ENCODE data around the gene TIFAB.

TIFAB gene

GRCh38 chr5:135466178-135467050 lies 14.3 kb upstream of the TIFAB start:
- H3K4me1 ChIP-seq (ENCODE audit: control insufficient read depth in 1 of 2, insufficient read depth in 2 of 2, low read length in 2 of 2): peaks cover 0 to 8% of the 10 kb centered on the region in 2 donors
- no peaks in the 10 kb centered on the region for H3K9me3 ChIP-seq (ENCODE audit: control insufficient read depth in 1 of 2, low read length in 2 of 2)
- no peaks in the 10 kb centered on the region for H3K36me3 ChIP-seq (ENCODE audit: control insufficient read depth in 1 of 2, insufficient read depth in 2 of 2, low read length in 2 of 2)
- H3K4me3 ChIP-seq (ENCODE audit: low read depth in 1 of 2, low read length in 2 of 2): peak overlapping the region; percentile 50 to 58
- H3K27ac ChIP-seq (ENCODE audit: low read length): no peak overlapping the region
- H3K27me3 ChIP-seq (ENCODE audit: low read depth, low read length): peaks cover 20% of the 10 kb centered on the region

DNA sequence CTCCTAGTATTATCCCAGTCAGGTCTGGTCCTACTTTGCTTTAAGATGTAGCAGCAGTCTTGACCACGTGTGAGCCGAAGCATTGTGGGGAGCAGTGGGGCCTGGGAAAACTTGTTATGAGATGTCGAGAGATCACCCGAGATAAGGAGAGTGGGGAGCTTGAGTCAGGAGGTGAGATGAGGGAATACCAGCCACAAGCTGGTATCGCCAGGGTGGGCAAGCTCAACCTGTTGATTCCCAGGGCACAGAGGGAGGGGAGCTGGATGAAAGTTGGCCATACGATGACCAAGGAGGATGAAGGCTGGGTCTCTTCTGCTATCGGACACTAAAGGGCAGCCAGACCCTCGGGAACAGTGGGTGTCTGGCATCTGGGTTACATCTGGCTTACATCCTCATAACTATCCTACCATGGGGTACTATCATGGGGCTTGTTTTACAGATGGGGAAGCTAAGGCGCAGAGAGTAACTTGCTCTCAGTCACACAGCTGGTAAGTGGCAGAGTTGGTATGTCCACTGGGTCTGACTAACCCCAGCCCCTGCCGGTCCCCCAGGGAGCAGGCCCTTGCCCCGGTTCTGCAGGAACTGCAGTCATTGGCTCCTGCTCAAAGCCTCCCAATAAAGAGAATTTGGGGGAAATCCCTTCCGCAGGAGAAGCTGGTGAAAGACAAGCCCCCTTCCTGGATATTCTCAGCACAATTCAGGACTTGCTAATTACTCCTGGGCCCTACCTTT lies 13.4 kb upstream of the TIFAB start:
- H3K27me3 ChIP-seq (ENCODE audit: low read depth, low read length): peaks cover 20% of the 10 kb centered on the region
- peaks cover 0 to 8% of the 10 kb centered on the region in 2 donors for H3K4me1 ChIP-seq (ENCODE audit: control insufficient read depth in 1 of 2, insufficient read depth in 2 of 2, low read length in 2 of 2)
- no peak overlapping the region for H3K27ac ChIP-seq (ENCODE audit: low read length)
- no peaks in the 10 kb centered on the region for H3K36me3 ChIP-seq (ENCODE audit: control insufficient read depth in 1 of 2, insufficient read depth in 2 of 2, low read length in 2 of 2)
- H3K4me3 ChIP-seq (ENCODE audit: low read depth in 1 of 2, low read length in 2 of 2): no peak overlapping the region
- no peaks in the 10 kb centered on the region for H3K9me3 ChIP-seq (ENCODE audit: control insufficient read depth in 1 of 2, low read length in 2 of 2)

DNA sequence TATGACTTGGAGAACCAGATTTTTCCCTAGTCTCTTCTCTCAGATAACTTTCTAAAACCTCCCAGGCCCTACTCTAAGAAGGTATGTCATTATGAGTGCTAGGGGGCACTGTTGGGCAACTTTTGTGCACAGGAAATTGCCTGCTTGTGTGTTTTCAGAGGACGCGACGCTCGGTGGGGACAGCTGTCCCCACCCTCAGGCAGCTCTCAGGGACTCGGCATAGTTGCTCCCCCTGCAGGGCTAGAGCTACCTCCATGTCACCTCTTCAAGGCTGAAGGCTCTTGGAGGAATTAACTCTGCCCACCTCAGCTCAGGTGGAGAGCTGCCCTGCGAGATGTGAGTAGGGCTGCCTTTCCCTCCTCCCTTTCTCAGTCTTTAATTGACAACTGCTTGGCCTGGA lies 10.2 kb upstream of the TIFAB start:
- H3K4me3 ChIP-seq (ENCODE audit: low read depth in 1 of 2, low read length in 2 of 2): no peak overlapping the region
- no peak overlapping the region for H3K27ac ChIP-seq (ENCODE audit: low read length)
- H3K27me3 ChIP-seq (ENCODE audit: low read depth, low read length): peaks cover 17% of the 10 kb centered on the region
- no peaks in the 10 kb centered on the region for H3K36me3 ChIP-seq (ENCODE audit: control insufficient read depth in 1 of 2, insufficient read depth in 2 of 2, low read length in 2 of 2)
- peaks cover 0 to 8% of the 10 kb centered on the region in 2 donors for H3K4me1 ChIP-seq (ENCODE audit: control insufficient read depth in 1 of 2, insufficient read depth in 2 of 2, low read length in 2 of 2)
- H3K9me3 ChIP-seq (ENCODE audit: control insufficient read depth in 1 of 2, low read length in 2 of 2): no peaks in the 10 kb centered on the region

- peaks cover 11% of the 10 kb centered on the region for H3K27me3 ChIP-seq (ENCODE audit: low read depth, low read length)
- H3K36me3 ChIP-seq (ENCODE audit: control insufficient read depth in 1 of 2, insufficient read depth in 2 of 2, low read length in 2 of 2): no peaks in the 10 kb centered on the region
- no peak overlapping the region for H3K27ac ChIP-seq (ENCODE audit: low read length)
Measured at GRCh38 chr5:135461481-135462151, 9.5 kb upstream of the TIFAB start.

DNA sequence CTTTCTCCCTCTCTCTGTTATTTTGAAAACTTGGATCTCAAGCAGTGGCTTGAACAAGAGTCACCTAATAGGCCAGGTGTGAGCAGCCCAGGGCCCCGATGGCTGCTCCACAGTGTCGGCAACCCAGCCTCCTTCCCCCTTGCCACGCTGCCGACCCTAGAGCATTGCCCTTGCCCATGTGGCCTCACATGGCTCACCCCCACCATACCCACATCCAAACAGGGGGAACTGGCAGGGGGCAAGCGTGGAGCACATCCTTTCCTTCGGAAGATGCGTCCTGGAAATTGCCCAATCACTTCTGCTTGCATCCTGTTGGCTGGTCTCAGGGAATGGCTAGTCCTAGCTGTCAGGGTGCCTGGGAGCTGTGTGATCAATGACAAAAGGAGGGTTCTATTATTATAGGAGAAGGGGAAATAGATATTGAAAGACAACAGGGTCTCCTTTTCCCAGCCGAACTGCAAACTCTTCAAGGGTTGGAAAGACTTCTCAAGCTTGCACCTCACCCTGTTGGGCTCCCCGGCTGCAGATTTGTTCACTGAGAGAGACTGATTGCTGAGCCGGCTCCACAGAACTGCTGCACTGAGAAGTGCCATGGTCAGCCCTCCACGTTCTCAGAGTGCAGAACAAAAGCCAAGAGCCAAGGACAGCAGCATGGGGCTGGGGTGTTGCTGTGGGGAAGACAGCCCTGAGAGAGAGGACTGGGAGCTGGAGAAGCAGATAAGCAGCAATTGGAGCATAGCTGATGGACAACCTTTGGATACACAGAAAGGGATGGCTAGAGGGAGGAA lies 8.3 kb upstream of the TIFAB start:
- no peaks in the 10 kb centered on the region for H3K9me3 ChIP-seq (ENCODE audit: control insufficient read depth in 1 of 2, low read length in 2 of 2)
- H3K4me1 ChIP-seq (ENCODE audit: control insufficient read depth in 1 of 2, insufficient read depth in 2 of 2, low read length in 2 of 2): no peaks in the 10 kb centered on the region
- H3K27me3 ChIP-seq (ENCODE audit: low read depth, low read length): peaks cover 1% of the 10 kb centered on the region
- no peak overlapping the region for H3K4me3 ChIP-seq (ENCODE audit: low read depth in 1 of 2, low read length in 2 of 2)
- no peaks in the 10 kb centered on the region for H3K36me3 ChIP-seq (ENCODE audit: control insufficient read depth in 1 of 2, insufficient read depth in 2 of 2, low read length in 2 of 2)
- H3K27ac ChIP-seq (ENCODE audit: low read length): no peak overlapping the region

More at GRCh38 chr5:135461481-135462151, 9.5 kb upstream of the TIFAB start:
- H3K4me3 ChIP-seq (ENCODE audit: low read depth in 1 of 2, low read length in 2 of 2): no peak overlapping the region
- peaks cover 0 to 6% of the 10 kb centered on the region in 2 donors for H3K4me1 ChIP-seq (ENCODE audit: control insufficient read depth in 1 of 2, insufficient read depth in 2 of 2, low read length in 2 of 2)
- no peaks in the 10 kb centered on the region for H3K9me3 ChIP-seq (ENCODE audit: control insufficient read depth in 1 of 2, low read length in 2 of 2)

DNA sequence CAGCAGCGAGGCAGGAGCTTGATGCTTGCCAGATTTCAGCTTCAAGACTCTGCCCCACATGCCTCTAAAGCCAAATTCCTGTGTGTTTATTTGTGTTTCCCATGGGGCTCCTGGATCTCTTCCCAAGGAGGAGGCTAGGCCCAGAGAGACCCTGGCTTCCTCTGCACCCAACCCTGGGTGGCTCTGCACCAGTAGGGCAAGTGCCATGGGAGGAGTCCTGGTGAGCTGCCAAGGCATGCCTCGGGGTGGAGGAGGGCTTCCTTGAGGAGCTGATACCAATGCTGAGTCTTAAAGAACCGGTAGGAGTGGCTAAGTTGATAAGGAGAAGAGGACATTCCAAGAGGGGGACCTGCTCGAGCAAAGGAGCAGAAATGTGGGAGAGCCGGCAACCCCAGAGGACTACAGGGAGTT lies 6.8 kb upstream of the TIFAB start:
- Histone ChIP-seq H3K9me3 (ENCODE audit: control insufficient read depth in 1 of 2, low read length in 2 of 2) (no peaks in the 10 kb centered on the region), H3K4me3 (ENCODE audit: low read depth in 1 of 2, low read length in 2 of 2) (no peak overlapping the region), H3K27me3 (ENCODE audit: low read depth, low read length) (no peaks in the 10 kb centered on the region), H3K27ac (ENCODE audit: low read length) (no peak overlapping the region), H3K36me3 (ENCODE audit: control insufficient read depth in 1 of 2, insufficient read depth in 2 of 2, low read length in 2 of 2) (no peaks in the 10 kb centered on the region), H3K4me1 (ENCODE audit: control insufficient read depth in 1 of 2, insufficient read depth in 2 of 2, low read length in 2 of 2) (no peaks in the 10 kb centered on the region)

GRCh38 chr5:135458356-135458755 lies 6.2 kb upstream of the TIFAB start:
- no peaks in the 10 kb centered on the region for H3K9me3 ChIP-seq (ENCODE audit: control insufficient read depth in 1 of 2, low read length in 2 of 2)
- no peaks in the 10 kb centered on the region for H3K36me3 ChIP-seq (ENCODE audit: control insufficient read depth in 1 of 2, insufficient read depth in 2 of 2, low read length in 2 of 2)
- H3K4me3 ChIP-seq (ENCODE audit: low read depth in 1 of 2, low read length in 2 of 2): no peak overlapping the region
- no peak overlapping the region for H3K27ac ChIP-seq (ENCODE audit: low read length)
- H3K4me1 ChIP-seq (ENCODE audit: control insufficient read depth in 1 of 2, insufficient read depth in 2 of 2, low read length in 2 of 2): no peaks in the 10 kb centered on the region
- H3K27me3 ChIP-seq (ENCODE audit: low read depth, low read length): no peaks in the 10 kb centered on the region

DNA sequence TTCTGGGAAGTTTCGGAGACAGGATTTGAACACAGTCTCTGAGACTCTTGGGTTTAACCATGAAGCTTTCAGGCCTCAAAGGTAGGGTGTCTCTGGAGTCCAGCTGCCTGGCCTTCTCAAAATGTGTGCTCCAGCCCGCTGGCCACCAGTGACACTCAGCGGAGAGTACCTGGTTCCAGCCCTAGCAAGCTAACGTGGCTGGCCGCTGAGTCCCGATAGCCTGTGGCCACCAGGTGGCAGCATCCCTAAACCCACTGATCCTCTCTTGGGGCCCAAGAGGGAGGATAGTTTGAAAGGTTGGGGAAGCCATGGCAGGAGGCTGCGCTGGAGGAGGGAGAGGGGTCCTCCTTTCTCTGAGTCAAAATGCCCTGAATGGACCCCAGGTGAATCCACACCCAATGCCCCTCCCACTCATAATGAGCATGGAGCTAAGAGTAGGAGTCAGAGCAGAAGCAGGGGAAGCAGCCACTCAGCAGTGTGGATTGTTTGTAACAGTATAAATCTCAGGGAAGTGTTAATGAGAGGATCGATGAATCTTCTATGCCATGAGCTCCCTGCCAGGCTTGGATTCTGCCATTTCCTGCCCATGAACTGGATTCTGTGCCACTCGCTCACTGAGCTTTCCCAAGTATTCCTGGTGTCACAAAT lies 5.4 kb upstream of the TIFAB start:
- Histone ChIP-seq H3K27me3 (ENCODE audit: low read depth, low read length) (no peaks in the 10 kb centered on the region), H3K4me1 (ENCODE audit: control insufficient read depth in 1 of 2, insufficient read depth in 2 of 2, low read length in 2 of 2) (no peaks in the 10 kb centered on the region), H3K27ac (ENCODE audit: low read length) (no peak overlapping the region), H3K9me3 (ENCODE audit: control insufficient read depth in 1 of 2, low read length in 2 of 2) (no peaks in the 10 kb centered on the region), H3K4me3 (ENCODE audit: low read depth in 1 of 2, low read length in 2 of 2) (no peak overlapping the region), H3K36me3 (ENCODE audit: control insufficient read depth in 1 of 2, insufficient read depth in 2 of 2, low read length in 2 of 2) (no peaks in the 10 kb centered on the region)

DNA sequence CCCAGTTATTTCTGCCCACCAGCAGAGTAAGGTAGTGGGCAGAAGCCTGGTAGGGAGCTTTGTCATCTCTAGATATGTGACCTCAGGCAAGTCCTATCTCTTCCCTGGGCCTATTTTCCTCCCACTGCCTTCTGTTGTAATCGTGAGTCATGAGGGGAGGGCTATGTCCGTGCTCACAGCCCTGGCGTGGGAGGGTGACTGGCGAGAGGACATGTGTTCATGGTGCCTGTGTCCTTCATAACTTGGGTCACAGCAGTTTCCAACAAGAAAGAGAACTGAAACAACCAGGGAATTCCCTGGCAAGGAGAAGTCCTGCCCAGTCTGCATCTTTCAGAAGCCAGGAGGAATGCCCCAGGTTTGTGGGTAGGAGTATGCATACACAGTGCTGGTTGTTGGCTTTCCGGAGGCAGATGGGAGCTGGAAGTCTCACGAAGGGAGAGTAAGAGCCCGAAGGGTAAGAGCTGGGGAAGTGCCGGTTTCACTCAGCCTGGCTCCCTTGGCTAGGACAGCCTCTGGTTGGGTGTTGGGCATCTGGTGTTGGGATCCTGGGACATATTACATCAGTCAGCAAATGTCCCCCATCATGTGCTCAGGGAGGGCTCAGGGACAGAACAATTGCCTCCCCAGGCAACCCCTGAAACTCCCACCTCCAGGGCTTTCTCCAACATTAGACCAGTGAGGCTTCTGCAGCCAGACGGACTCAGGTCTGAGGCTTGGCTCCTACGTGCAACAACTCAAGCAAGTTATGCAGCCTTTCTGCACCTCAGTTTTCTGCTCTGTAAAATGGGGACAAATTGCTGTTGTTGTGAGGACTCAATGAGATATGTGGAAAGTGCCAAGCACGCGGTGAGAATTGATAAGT lies 4.3 kb upstream of the TIFAB start:
- no peaks in the 10 kb centered on the region for H3K4me1 ChIP-seq (ENCODE audit: control insufficient read depth in 1 of 2, insufficient read depth in 2 of 2, low read length in 2 of 2)
- H3K4me3 ChIP-seq (ENCODE audit: low read depth in 1 of 2, low read length in 2 of 2): no peak overlapping the region
- no peaks in the 10 kb centered on the region for H3K36me3 ChIP-seq (ENCODE audit: control insufficient read depth in 1 of 2, insufficient read depth in 2 of 2, low read length in 2 of 2)
- no peaks in the 10 kb centered on the region for H3K27me3 ChIP-seq (ENCODE audit: low read depth, low read length)
- no peaks in the 10 kb centered on the region for H3K9me3 ChIP-seq (ENCODE audit: control insufficient read depth in 1 of 2, low read length in 2 of 2)
- no peak overlapping the region for H3K27ac ChIP-seq (ENCODE audit: low read length)

GRCh38 chr5:135455876-135456237 lies 3.7 kb upstream of the TIFAB start:
- Histone ChIP-seq H3K27ac (ENCODE audit: low read length) (no peak overlapping the region), H3K4me3 (ENCODE audit: low read depth in 1 of 2, low read length in 2 of 2) (no peak overlapping the region), H3K4me1 (ENCODE audit: control insufficient read depth in 1 of 2, insufficient read depth in 2 of 2, low read length in 2 of 2) (no peaks in the 10 kb centered on the region)

More at GRCh38 chr5:135455876-135456237, 3.7 kb upstream of the TIFAB start:
- Histone ChIP-seq H3K36me3 (ENCODE audit: control insufficient read depth in 1 of 2, insufficient read depth in 2 of 2, low read length in 2 of 2) (no peaks in the 10 kb centered on the region), H3K9me3 (ENCODE audit: control insufficient read depth in 1 of 2, low read length in 2 of 2) (no peaks in the 10 kb centered on the region), H3K27me3 (ENCODE audit: low read depth, low read length) (no peaks in the 10 kb centered on the region)
